Smooth muscle cell (in vitro differentiated cells): Measurements from ENCODE around the gene MBL2. TPM values are rescaled to one million over a fixed set of nuclear protein-coding genes. Genes with fewer than 3 reads are reported as not detected.

Experiments
- DNase-seq: peaks from one replicate; lab custom pipeline; 2025; ENCODE audit not compliant: unreplicated experiment; lab: John Stamatoyannopoulos, UW
- H2AFZ ChIP-seq: fragments of 200-600 bp; sonication (generic); 2 replicates; pipeline ENCODE4 v1.6.0; 2016; ENCODE audit warnings: antibody characterized with exemption, low read depth, mild to moderate bottlenecking
- H3F3A ChIP-seq: fragments of 200-600 bp; sonication (generic); 2 replicates; pipeline ENCODE4 v1.6.0; 2017; ENCODE audit warnings: antibody characterized with exemption, low read depth
- H3K27ac ChIP-seq: fragments of 200-600 bp; sonication (generic); 2 replicates; pipeline ENCODE4 v1.5.1; 2016; ENCODE audit warnings: low read depth, mild to moderate bottlenecking
- H3K27me3 ChIP-seq: fragments of 200-600 bp; sonication (generic); 2 replicates; pipeline ENCODE4 v1.6.1; 2016; ENCODE audit warnings: low read depth, mild to moderate bottlenecking
- H3K36me3 ChIP-seq: fragments of 200-600 bp; sonication (generic); 2 replicates; pipeline ENCODE4 v1.5.1; 2016; ENCODE audit warnings: low read depth
- H3K4me1 ChIP-seq: fragments of 200-600 bp; sonication (generic); 2 replicates; pipeline ENCODE4 v1.5.1; 2016; ENCODE audit warnings: low read depth
- H3K4me2 ChIP-seq: fragments of 200-600 bp; sonication (generic); 2 replicates; pipeline ENCODE4 v1.6.0; 2016; ENCODE audit warnings: mild to moderate bottlenecking
- H3K4me3 ChIP-seq: fragments of 200-600 bp; sonication (generic); 2 replicates; pipeline ENCODE4 v1.5.1; 2016; ENCODE audit warnings: mild to moderate bottlenecking
- H3K79me2 ChIP-seq: fragments of 200-600 bp; sonication (generic); 2 replicates; pipeline ENCODE4 v1.6.0; 2016; ENCODE audit warnings: low read depth, mild to moderate bottlenecking
- H3K9ac ChIP-seq: fragments of 200-600 bp; sonication (generic); 2 replicates; pipeline ENCODE4 v1.6.0; 2016; ENCODE audit warnings: low read depth
- H3K9me3 ChIP-seq: fragments of 200-600 bp; sonication (generic); replicated peaks from 2 replicates; pipeline ENCODE4 v1.5.1; 2016; ENCODE audit warnings: low read depth
- H4K20me1 ChIP-seq: fragments of 200-600 bp; sonication (generic); 2 replicates; pipeline ENCODE4 v1.6.0; 2016; ENCODE audit warnings: low read depth
- WGBS: methylation state at CpG from one replicate; pipeline ENCODE4 v1.1.7; 2016; ENCODE audit warnings: low lambda C conversion rate; 5-methylcytosine and 5-hydroxymethylcytosine counted together
- polyA plus RNA-seq: library from polyadenylated mRNA; unstranded; fragments of >200 nt; fragmentation: Nextera tagmentation; extraction: Ambion mirVana; gene quantifications from 2 replicates; pipeline ENCODE4 v1.2.1, GENCODE V29; 2016
- total RNA-seq: library from RNA; depleted of rRNA; stranded (reverse); fragments of >200 nt; gene quantifications from 2 replicates; pipeline ENCODE4 v1.2.3, GENCODE V29; 2014
- TF ChIP-seq, protein P1 (sequence below): fragments of 200-600 bp; sonication (generic); IDR thresholded peaks from 2 replicates; pipeline ENCODE4 v1.5.1; 2017; ENCODE audit warnings: borderline replicate concordance, mild to moderate bottlenecking, antibody characterized with exemption; ENCODE audit not compliant: insufficient read depth, poor library complexity, severe bottlenecking

MBL2 gene
- total and polyA plus RNA-seq, 2 experiments from 2014 or later = 0.04 TPM; not detected in 1

DNA sequence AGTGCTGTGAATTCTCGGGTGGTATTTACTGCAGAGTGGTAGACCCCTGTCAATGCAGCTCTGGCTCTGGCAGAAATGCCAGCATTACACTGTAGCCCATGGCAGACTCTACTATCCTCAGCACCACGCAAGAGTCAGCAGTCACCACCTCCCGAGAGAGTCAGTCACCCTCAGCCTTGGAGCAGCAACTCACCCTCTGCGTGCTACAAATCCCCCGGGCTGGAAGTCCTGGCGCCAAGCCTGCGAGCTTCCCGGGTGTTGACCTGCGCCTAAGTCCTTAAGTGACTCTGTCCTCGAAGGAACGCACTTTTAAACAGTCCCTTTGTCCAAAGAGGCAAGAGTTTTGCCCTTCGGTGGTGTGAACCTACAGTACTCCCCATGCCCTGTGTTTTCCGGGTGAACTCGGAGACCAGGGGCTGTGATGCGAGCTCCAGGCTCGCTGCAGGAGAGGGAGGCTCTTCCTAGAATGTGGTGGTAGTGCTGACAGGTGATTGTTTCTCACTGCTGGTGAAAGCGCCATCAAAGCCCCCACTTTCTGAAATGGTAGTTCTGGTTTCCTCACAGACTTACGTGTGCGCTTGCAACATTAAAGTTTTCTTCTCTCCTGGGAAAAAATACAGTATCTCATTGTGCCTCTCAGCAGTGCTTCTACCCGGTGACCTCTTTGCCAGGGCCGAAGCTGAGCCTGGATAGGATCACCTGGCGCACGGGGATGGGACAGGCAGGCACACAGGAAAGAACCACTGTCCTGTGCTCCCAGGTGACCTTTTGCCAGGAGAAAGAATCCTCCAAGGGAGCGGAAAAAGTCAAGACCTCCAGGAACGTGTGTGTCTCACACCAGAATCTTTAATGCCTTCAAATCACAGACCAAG is 33.1 kb upstream of the MBL2 start:
- Histone ChIP-seq H3K36me3 (no peaks in the 10 kb centered on the region), H3K4me2 (no peak overlapping the region), H2AFZ (no peak overlapping the region), H3K9ac (no peak overlapping the region), H3K4me3 (no peak overlapping the region), H3K27ac (no peak overlapping the region), H3K27me3 (no peaks in the 10 kb centered on the region), H4K20me1 (no peaks in the 10 kb centered on the region), H3K4me1 (peaks cover 8% of the 10 kb centered on the region), H3K9me3 (no peaks in the 10 kb centered on the region), H3K79me2 (no peaks in the 10 kb centered on the region), H3F3A (no peaks in the 10 kb centered on the region)
- TF ChIP-seq, protein P1, sequence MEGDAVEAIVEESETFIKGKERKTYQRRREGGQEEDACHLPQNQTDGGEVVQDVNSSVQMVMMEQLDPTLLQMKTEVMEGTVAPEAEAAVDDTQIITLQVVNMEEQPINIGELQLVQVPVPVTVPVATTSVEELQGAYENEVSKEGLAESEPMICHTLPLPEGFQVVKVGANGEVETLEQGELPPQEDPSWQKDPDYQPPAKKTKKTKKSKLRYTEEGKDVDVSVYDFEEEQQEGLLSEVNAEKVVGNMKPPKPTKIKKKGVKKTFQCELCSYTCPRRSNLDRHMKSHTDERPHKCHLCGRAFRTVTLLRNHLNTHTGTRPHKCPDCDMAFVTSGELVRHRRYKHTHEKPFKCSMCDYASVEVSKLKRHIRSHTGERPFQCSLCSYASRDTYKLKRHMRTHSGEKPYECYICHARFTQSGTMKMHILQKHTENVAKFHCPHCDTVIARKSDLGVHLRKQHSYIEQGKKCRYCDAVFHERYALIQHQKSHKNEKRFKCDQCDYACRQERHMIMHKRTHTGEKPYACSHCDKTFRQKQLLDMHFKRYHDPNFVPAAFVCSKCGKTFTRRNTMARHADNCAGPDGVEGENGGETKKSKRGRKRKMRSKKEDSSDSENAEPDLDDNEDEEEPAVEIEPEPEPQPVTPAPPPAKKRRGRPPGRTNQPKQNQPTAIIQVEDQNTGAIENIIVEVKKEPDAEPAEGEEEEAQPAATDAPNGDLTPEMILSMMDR = no peak
- DNase-seq = no peak
- 87% methylated on average over 25 of the region's 25 CpGs for WGBS

DNA sequence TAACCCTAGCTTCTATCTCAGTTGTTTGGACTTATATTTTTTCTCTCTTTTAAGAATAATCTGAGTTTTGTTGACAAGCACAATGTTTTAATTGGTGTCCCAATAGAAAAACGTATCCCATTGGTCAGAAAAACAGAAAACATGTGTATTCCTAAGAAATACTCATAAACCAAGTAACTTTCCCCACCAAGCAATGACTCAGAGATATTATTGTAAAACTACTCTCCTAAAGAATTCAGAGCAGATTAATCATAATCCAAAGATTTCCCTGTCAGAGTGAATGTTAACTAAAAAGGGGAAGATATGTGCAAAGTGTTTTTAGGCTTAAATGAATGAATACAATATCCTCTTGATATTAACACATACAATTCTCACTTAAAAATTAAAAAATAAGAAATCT is 29.4 kb upstream of the MBL2 start:
- TF ChIP-seq, protein P1 = no peak
- Histone ChIP-seq H2AFZ (no peak overlapping the region), H3K36me3 (no peaks in the 10 kb centered on the region), H3K4me3 (no peak overlapping the region), H3K79me2 (no peaks in the 10 kb centered on the region), H3F3A (no peaks in the 10 kb centered on the region), H3K9ac (no peak overlapping the region), H4K20me1 (no peaks in the 10 kb centered on the region), H3K27me3 (no peaks in the 10 kb centered on the region), H3K4me2 (peak overlapping the region; percentile 38), H3K9me3 (no peaks in the 10 kb centered on the region), H3K27ac (no peak overlapping the region), H3K4me1 (peaks cover 8% of the 10 kb centered on the region)
- WGBS = 33% methylated on average over 1 of the region's 1 CpG
- DNase-seq = no peak

DNA sequence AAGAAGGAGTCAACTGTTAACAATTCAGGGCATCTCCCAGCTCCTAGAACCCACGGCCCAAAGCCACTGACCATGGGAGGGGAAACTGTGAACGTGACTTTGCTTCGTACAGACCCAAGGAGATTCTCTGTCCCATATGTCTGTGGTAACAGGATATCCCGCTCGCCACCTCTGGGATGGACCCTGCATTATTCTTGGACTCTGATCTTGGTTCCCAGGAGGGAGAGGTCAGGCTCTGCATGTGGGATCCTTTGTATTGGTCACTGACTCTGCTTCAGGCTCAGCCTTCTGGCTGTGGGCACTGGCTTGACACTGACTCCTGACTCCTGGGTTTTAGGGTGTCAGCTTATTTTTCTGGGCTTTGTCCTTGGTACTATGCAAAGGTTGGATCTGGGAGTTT is 13.5 kb upstream of the MBL2 start:
- no peak overlapping the region for H3K4me3 ChIP-seq
- H3K9ac ChIP-seq = no peak overlapping the region
- no peak overlapping the region for H3K4me2 ChIP-seq
- no peaks in the 10 kb centered on the region for H3K27me3 ChIP-seq
- no peaks in the 10 kb centered on the region for H3K4me1 ChIP-seq
- WGBS = 94% methylated on average over 5 of the region's 5 CpGs
- H4K20me1 ChIP-seq = no peaks in the 10 kb centered on the region
- TF ChIP-seq, protein P1 = no peak
- no peak overlapping the region for H2AFZ ChIP-seq
- no peaks in the 10 kb centered on the region for H3K79me2 ChIP-seq
- DNase-seq = no peak
- no peaks in the 10 kb centered on the region for H3F3A ChIP-seq
- H3K9me3 ChIP-seq = no peaks in the 10 kb centered on the region
- no peaks in the 10 kb centered on the region for H3K36me3 ChIP-seq
- H3K27ac ChIP-seq = no peak overlapping the region

DNA sequence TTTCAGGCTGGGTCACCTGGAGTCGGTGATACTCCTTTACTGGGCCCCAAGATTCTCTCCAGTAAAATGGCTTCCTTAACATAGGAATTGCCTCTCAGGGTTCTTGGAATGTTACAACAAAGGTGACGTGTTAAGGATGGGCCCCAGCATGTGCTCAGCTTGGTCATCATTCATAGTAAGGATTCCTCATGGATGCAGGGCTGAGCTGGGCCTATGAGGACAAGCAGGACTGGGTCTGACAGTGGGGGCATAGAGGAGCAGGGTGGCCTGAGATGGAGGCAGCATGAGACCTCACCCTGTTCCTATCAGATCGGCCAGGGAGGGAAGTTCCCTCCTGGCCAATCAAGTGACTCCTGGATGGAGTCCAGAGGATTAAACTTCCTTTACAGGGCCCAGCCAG is 12.8 kb upstream of the MBL2 start:
- 87% methylated on average over 3 of the region's 3 CpGs for WGBS
- no peaks in the 10 kb centered on the region for H3K27me3 ChIP-seq
- no peak overlapping the region for H3K27ac ChIP-seq
- H3K79me2 ChIP-seq = no peaks in the 10 kb centered on the region
- no peaks in the 10 kb centered on the region for H3F3A ChIP-seq
- TF ChIP-seq, protein P1 = no peak
- no peaks in the 10 kb centered on the region for H4K20me1 ChIP-seq
- H3K36me3 ChIP-seq = no peaks in the 10 kb centered on the region
- H2AFZ ChIP-seq = no peak overlapping the region
- no peak overlapping the region for H3K9ac ChIP-seq
- H3K4me2 ChIP-seq = no peak overlapping the region
- H3K4me3 ChIP-seq = no peak overlapping the region
- no peak for DNase-seq
- H3K4me1 ChIP-seq = no peaks in the 10 kb centered on the region
- H3K9me3 ChIP-seq = no peaks in the 10 kb centered on the region
